Mucosa of rectum (tissue), 2 donors: ENCODE results near the gene ADM2.
A peak's percentile ranks its signal among the peaks of the same experiment; 100 is the strongest.
"Not testable (repeated sequence)": the region's sequence is repeated elsewhere in the genome, so short reads cannot be mapped to it uniquely, and the experiment has no call there.

ENCODE experiments used
- H3K27ac ChIP-seq, 2 donors: one replicate each; pipeline ENCODE4 v1.7.0; 2013; ENCODE audit warnings: inconsistent platforms in 2 of 2, low read depth in 2 of 2, low read length in 2 of 2
- H3K27me3 ChIP-seq, 2 donors: one replicate each; pipeline ENCODE4 v1.7.0; 2013; ENCODE audit warnings: low read length in 2 of 2; ENCODE audit not compliant: control insufficient read depth in 2 of 2, insufficient read depth in 2 of 2
- H3K36me3 ChIP-seq, 2 donors: one replicate each; pipeline ENCODE4 v1.7.0; 2013; ENCODE audit warnings: low read length in 2 of 2; ENCODE audit not compliant: control insufficient read depth in 2 of 2, insufficient read depth in 2 of 2
- H3K4me1 ChIP-seq, 2 donors: one replicate each; pipeline ENCODE4 v1.7.0; 2013; ENCODE audit warnings: low read length in 2 of 2, mild to moderate bottlenecking in 1 of 2; ENCODE audit not compliant: control insufficient read depth in 2 of 2, insufficient read depth in 2 of 2
- H3K4me3 ChIP-seq, 2 donors: one replicate each; pipeline ENCODE4 v1.7.0; 2013; ENCODE audit warnings: low read length in 2 of 2
- H3K9ac ChIP-seq, 2 donors: one replicate each; pipeline ENCODE4 v1.7.0; 2013; ENCODE audit warnings: low read length in 2 of 2, low read depth in 1 of 2, mild to moderate bottlenecking in 1 of 2
- H3K9me3 ChIP-seq, 2 donors: one replicate each; pipeline ENCODE4 v1.7.0; 2013; ENCODE audit warnings: low read length in 2 of 2; ENCODE audit not compliant: control insufficient read depth in 2 of 2
- donor health status: healthy.
- donor health status: Normal muscosa, but diverticular disease.

Gene ADM2

DNA sequence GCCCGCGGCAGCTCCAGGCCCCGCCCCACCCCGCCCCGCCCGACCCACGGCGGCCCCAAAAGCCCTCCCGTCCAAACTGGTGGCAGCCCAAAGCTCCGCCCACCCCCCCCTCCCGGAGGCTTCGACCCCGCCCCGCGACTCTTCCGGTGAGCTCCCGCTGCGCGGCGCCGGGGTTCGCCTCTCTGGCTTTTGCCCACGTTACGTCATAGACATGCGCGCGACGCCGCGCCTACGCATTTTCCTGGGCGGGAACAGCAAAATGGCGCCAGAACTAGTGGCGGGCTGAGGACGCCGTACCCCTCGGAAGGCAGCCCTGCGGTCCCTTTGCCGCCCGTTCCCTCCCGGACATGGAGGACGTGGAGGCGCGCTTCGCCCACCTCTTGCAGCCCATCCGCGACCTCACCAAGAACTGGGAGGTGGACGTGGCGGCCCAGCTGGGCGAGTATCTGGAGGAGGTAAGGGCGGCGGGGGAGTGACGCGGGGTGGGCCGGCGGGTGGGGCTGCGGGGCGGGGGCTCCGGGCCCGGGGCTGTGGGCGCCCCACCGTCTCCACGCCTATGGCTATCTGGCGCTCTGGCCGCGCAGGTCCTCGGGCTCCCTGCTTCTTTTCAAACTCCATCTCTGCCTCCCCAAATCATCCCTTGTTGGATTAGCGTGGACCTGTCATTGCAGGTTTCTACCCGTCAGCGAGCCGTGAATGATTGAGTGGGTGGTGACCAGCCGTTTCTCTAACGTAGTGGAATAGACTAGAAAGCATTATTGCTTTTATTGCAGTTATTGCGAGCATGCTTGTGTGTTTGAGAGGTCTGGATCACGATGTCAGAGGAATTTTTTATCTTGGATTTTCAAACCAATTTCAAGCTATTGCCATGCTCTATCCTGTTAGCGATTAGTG lies 26.9 kb downstream of the ADM2 start, which contains the start of gene NCAPH2:
Gene NCAPH2, plus strand, starts transcription at position 234 of the 894 bp plus-strand sequence. Its CDS starts 114 bp downstream, at position 348.
- Histone ChIP-seq H3K27me3 (no peaks in the 10 kb centered on the region), H3K9ac (peak within 1 kb of the TSS; percentile 71 to 93), H3K4me1 (peaks cover 14 to 20% of the 10 kb centered on the region in 2 donors), H3K36me3 (peaks cover 7 to 11% of the 10 kb centered on the region in 2 donors), H3K27ac (peak within 1 kb of the TSS; percentile 87 to 89), H3K9me3 (no peaks in the 10 kb centered on the region), H3K4me3 (peak within 1 kb of the TSS; percentile 80 to 96)

DNA sequence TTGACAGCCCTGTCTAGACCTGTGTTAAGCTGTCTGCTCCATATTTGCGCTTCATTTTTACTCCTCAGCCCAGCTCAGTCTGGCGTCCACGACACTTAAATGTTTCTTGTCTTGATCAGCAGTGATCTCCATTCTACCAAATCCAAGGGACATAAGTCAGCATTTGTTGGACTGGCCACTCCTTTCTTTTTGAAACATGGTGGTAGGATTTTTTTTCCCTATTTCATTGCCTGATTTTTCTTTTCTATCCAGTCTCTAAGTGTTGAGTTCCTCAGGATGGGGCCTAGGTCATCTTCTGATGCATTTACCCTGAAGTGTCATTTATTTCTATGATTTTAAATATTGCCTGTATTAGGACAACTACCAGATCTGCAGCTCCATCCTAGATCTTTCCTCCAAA lies 27.6 kb downstream of the ADM2 start:
- Histone ChIP-seq H3K4me1 (peaks cover 14 to 20% of the 10 kb centered on the region in 2 donors), H3K36me3 (peaks cover 7 to 11% of the 10 kb centered on the region in 2 donors), H3K9me3 (no peaks in the 10 kb centered on the region), H3K27me3 (no peaks in the 10 kb centered on the region), H3K4me3 (peak overlapping the region; percentile 80 to 82), H3K27ac (peak overlapping the region; percentile 87 to 88), H3K9ac (peak overlapping the region; percentile 65 to 77)

DNA sequence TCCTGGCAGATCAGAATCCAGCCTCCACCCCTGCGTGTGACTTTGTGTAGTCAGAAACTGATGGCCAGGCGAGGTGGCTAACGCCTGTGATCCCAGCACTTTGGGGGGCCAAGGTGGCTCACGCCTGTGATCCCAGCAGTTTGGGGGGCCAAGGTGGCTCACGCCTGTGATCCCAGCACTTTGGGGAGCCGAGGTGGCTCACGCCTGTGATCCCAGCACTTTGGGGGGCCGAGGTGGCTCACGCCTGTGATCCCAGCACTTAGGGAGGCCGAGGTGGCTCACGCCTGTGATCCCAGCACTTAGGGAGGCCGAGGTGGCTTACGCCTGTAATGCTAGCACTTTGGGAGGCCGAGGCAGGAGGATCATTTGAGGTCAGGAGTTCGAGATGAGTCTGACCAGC lies 31.8 kb downstream of the ADM2 start:
- Histone ChIP-seq H3K36me3 (peaks cover 17 to 23% of the 10 kb centered on the region in 2 donors), H3K4me3 (no peak overlapping the region), H3K27ac (no peak overlapping the region)

DNA sequence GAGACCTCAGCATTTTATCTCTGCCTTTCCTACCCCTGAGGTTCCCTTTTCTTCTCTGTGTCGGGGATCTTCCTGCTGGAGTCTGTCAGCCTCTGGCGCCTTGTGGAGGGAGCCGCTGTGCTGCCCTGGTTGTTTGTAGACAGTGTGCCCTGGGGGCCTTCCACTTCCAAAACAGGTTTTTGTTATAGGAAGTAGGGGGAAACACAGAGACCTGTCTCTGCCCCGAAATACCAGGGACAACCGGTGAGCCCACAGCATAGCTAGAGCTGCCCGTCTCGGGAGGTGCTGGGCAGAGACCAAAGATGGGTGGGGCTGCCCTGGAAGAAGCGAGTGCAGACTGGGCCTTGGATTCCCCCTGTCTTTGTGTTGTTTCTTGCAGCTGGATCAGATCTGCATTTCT lies 34.7 kb downstream of the ADM2 start:
- Histone ChIP-seq H3K27me3 (no peaks in the 10 kb centered on the region), H3K27ac (no peak overlapping the region), H3K4me1 (no peaks in the 10 kb centered on the region), H3K4me3 (no peak overlapping the region), H3K9ac (no peak overlapping the region), H3K36me3 (peaks cover 31 to 34% of the 10 kb centered on the region in 2 donors), H3K9me3 (no peaks in the 10 kb centered on the region)

More for the DNA sequence above, 31.8 kb downstream of the ADM2 start:
- Histone ChIP-seq H3K4me1 (peaks cover 8 to 11% of the 10 kb centered on the region in 2 donors), H3K9ac (no peak overlapping the region), H3K9me3 (no peaks in the 10 kb centered on the region), H3K27me3 (no peaks in the 10 kb centered on the region)

DNA sequence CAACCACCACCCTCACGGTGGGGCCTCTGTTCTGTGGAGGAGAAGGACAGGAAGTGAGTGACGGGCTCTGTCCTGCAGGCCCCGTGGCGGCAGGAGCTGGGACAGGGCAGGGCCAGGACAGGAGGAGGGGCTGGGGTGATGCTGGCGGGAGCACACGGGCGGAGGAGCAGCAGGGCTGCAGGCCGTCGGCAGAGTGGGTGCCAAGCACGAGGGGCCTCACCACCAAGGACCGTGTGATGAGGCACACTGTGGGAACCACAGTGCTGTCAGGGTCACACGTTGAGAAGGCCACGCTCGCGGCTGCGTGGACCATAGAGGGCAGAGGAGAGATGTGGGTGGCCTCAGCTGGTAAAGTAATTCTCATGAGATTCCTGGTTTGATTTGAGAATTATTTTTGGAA lies 35.5 kb downstream of the ADM2 start:
- no peaks in the 10 kb centered on the region for H3K27me3 ChIP-seq
- H3K4me1 ChIP-seq = no peaks in the 10 kb centered on the region
- peaks cover 38 to 42% of the 10 kb centered on the region in 2 donors for H3K36me3 ChIP-seq
- no peaks in the 10 kb centered on the region for H3K9me3 ChIP-seq
- no peak overlapping the region for H3K4me3 ChIP-seq
- H3K9ac ChIP-seq = no peak overlapping the region
- no peak overlapping the region for H3K27ac ChIP-seq

DNA sequence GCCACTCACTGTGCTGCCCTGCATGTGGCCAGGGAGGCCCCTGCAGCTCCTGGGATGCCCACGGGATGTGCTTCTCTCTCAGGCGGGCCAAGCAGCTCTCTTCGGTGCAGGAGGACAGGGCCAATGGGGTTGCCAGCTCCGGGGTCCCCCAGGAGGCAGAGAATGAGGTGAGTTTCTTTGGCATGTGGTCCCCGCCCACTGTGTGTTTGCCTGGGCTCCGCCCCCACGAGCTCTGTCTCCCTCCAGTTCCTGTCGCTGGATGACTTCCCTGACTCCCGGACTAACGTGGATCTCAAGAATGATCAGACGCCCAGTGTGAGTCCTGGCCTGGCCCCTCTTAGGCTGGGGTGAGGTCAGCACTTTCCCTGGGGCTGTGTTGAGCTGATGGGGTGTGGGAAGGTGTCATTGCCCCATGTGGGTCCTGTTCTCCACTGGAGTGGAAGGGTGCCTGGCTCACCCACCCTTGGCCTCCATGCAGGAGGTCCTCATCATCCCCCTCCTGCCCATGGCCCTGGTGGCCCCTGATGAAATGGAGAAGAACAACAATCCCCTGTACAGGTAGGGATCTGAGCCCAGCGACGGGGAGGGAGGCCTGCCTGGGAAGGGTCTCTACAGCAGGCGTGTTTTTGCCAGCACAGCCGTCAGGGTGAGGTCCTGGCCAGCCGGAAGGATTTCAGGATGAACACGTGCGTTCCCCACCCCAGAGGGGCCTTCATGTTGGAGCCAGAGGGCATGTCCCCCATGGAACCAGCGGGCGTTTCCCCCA lies 36.3 kb downstream of the ADM2 start:
- H3K27ac ChIP-seq = no peak overlapping the region
- no peaks in the 10 kb centered on the region for H3K27me3 ChIP-seq
- no peak overlapping the region for H3K4me3 ChIP-seq
- H3K4me1 ChIP-seq = peaks cover 0 to under 1% of the 10 kb centered on the region in 2 donors
- no peak overlapping the region for H3K9ac ChIP-seq
- H3K36me3 ChIP-seq = peaks cover 43 to 49% of the 10 kb centered on the region in 2 donors
- H3K9me3 ChIP-seq = no peaks in the 10 kb centered on the region

DNA sequence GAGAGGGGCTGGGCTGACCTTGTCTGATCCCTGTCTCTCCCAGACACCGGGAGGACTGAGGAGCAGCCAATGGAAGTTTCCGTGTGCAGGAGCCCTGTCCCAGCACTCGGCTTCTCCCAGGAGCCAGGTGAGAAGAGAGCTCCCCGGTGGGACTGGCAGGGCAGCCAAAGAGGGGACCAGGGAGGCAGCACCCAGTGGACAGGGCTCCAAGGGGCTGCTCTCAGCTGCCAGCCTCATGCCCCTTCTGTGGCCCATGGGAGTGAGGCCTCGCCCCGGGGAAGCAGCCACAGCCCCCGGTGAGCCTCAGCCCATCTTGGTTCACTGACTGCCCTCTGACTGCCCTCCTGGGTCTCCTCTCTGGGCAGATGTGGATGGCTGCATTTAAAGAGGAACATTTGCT lies 37.3 kb downstream of the ADM2 start:
- Histone ChIP-seq H3K9ac (no peak overlapping the region), H3K27ac (no peak overlapping the region), H3K9me3 (no peaks in the 10 kb centered on the region), H3K27me3 (no peaks in the 10 kb centered on the region), H3K4me3 (no peak overlapping the region), H3K4me1 (peaks cover 5 to 10% of the 10 kb centered on the region in 2 donors), H3K36me3 (peaks cover 50 to 58% of the 10 kb centered on the region in 2 donors)

DNA sequence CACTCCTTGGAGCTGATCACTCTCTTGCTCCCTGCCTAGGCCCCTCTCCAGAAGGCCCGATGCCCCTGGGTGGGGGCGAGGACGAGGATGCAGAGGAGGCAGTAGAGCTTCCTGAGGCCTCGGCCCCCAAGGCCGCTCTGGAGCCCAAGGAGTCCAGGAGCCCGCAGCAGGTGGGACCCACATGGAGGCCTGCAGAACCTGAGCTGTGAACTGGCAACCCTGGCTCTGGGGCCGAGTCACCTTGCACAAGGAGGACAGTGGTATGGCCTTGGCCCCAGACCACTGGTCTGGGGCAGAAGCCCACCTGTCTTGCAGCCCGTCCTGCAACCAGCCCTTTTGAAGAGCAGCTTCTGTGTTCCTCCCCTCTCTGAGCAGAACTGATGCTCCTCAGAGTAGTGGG lies 37.8 kb downstream of the ADM2 start:
- Histone ChIP-seq H3K36me3 (peaks cover 52 to 61% of the 10 kb centered on the region in 2 donors), H3K4me3 (no peak overlapping the region), H3K9ac (no peak overlapping the region), H3K4me1 (peaks cover 10 to 15% of the 10 kb centered on the region in 2 donors), H3K27ac (no peak overlapping the region), H3K9me3 (no peaks in the 10 kb centered on the region), H3K27me3 (no peaks in the 10 kb centered on the region)

DNA sequence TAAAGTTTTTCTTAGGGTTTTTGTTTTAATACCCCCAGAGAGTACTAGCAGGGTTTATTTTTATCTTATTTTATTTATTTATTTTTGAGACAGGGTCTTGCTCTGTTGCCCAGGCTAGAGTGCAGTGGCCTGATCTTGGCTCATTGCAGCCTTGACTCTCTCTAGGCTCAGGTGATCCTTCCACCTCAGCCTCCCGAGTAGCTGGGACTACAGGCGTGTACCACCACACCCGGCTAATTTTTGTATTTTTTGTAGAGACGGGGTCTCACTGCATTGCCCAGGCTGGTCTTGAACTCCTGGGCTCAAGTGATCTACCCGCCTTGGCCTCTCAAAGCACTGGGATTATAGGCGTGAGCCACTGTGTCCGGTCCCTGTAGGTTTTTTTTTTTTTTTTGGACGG lies 38.8 kb downstream of the ADM2 start:
- Histone ChIP-seq H3K36me3 (peaks cover 52 to 56% of the 10 kb centered on the region in 2 donors), H3K4me1 (peaks cover 17 to 21% of the 10 kb centered on the region in 2 donors)
- not testable (repeated sequence) for H3K4me3 ChIP-seq, H3K27me3 ChIP-seq, H3K27ac ChIP-seq, H3K9me3 ChIP-seq, H3K9ac ChIP-seq
